Activated CD4-positive, alpha-beta T cell treated with anti-CD3 and anti-CD28 coated beads, Interleukin-2, amount 50 U/mL, for 48 hours (primary cell): Measurements from ENCODE around the gene HSP90AB1.

Experiments used
- DNase-seq, 2 experiments: peaks; one replicate each; pipeline ENCODE4 v3.0.0-alpha.2; 2020

HSP90AB1 gene

GRCh38 chr6:44269178-44269920, 22.4 kb downstream of the HSP90AB1 start:
- DNase-seq: no peak

DNA sequence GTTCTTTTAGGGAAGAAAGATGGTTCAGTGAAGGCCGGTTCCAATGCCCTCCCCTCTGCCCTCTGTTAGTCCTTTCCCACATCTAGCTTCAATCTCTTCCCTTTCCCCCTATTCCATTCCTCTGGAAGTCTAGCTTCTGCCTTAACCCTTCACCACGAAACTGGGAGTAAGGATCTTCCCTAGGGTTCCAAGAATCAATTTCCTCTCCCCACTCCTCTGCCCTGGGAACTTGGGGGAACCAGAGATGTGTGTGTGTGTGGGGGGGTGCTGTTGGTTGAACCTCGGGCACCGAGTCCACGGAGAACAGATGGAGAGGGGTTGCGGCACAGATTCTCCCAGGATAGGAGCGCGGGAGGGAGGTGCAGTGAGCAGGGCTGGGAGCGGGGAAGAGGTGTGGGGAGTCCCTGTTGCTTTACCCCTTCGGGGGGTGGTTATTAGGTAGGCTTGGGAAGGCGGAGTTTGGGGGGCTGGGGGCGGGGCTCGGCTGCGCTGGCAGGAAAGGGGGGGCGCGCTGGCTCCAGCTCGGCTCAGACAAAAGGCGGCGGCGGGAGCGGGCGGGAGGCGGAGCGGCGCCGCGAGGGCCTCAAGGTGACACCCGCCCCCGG, 23.1 kb downstream of the HSP90AB1 start, which contains the start of gene TMEM151B:
Gene TMEM151B, plus strand, starts transcription at position 530 of the 605 bp plus-strand sequence. CDS start 293 bp downstream, outside the sequence.
- no peak for DNase-seq

- DNase-seq: no peak
These were observed 23.9 kb downstream of the HSP90AB1 start for GRCh38 chr6:44270526-44271405.

GRCh38 chr6:44271406-44271723, 24.5 kb downstream of the HSP90AB1 start:
- no peak for DNase-seq

DNA sequence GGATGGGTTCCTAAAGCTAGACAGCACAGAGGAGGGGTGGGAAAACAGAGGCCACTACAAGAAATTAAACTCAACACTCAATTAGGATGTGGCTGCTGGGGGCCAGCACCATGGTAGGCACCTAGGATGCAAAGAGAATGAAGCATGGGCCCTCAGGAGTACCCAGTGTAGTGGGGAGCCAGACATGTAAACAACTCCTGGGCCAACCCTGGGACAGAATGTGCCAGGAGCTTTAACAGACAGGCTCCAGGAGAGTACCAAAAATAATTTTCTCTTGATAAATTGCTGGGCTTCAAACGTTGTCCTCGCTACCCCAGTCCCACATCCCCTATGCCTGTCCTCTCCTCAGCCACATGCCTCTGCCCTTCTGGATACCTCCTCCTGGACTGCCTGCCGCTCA, 25.0 kb downstream of the HSP90AB1 start:
- no peak for DNase-seq

- no peak for DNase-seq
These were observed 25.6 kb downstream of the HSP90AB1 start for GRCh38 chr6:44272529-44272928.

- DNase-seq: no peak
These were observed 26.2 kb downstream of the HSP90AB1 start for GRCh38 chr6:44272999-44273566.

DNA sequence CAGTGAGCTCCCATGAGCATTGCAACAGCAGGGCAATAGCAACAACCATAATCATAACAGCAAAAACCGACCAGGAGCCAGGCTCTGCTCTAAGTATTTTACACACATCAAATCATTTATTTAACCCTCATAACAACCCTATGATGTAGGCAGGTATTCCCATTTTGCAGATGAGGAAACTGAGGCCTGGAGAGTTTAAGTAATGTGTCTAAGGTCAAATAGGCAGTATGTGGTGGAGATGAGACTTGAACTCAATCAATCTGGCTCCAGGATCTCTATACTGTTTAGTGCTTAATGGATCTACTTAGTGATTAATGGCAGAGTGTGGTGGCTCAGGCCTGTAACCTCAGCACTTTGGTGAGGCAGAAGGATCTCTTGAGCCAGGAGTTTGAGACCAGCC, 26.7 kb downstream of the HSP90AB1 start:
- DNase-seq: no peak

DNA sequence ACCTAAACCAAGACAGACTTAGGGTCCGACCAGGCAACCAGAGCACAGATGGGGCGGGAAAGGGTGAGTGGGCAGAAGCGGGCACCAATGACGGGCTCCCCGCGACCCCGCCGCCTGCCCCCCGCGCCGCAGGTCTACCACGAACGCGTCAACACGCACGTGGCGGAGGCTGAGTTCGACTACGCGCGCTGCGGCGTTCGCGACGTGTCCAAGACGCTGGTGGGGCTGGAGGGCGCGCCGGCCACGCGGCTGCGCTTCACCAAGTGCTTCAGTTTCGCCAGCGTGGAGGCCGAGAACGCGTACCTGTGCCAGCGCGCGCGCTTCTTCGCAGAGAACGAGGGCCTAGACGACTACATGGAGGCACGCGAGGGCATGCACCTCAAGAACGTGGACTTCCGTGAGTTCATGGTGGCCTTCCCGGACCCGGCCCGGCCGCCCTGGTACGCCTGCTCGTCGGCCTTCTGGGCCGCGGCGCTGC, 28.4 kb downstream of the HSP90AB1 start:
- DNase-seq: no peak

DNA sequence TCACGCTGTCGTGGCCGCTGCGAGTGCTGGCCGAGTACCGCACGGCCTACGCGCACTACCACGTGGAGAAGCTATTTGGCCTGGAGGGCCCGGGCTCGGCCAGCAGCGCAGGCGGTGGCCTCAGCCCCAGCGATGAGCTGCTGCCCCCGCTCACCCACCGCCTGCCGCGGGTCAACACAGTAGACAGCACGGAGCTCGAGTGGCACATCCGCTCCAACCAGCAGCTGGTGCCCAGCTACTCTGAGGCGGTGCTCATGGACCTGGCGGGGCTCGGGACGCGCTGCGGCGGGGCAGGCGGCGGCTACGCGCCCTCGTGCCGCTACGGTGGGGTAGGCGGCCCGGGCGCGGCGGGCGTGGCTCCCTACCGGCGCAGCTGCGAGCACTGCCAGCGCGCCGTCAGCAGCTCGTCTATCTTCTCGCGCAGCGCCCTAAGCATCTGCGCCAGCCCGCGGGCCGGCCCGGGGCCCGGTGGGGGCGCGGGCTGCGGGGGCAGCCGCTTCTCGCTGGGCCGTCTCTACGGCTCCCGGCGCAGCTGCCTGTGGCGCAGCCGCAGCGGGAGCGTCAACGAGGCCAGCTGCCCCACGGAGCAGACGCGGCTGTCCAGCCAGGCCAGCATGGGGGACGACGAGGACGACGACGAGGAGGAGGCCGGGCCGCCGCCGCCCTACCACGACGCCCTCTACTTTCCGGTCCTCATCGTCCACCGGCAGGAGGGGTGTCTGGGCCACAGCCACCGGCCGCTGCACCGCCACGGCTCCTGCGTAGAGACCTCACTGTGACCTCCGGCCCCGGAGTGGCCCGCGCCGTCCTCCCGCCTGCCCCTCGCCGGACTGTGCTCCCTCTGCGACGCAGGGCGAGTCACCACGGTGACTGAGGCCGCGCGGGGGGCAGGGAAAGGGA, 29.1 kb downstream of the HSP90AB1 start:
- DNase-seq: no peak

GRCh38 chr6:44276667-44277640, 30.1 kb downstream of the HSP90AB1 start:
- DNase-seq: no peak

GRCh38 chr6:44277763-44278162, 30.9 kb downstream of the HSP90AB1 start:
- DNase-seq: no peak

- DNase-seq: no peak
These were observed 31.4 kb downstream of the HSP90AB1 start for GRCh38 chr6:44278315-44278714.

DNA sequence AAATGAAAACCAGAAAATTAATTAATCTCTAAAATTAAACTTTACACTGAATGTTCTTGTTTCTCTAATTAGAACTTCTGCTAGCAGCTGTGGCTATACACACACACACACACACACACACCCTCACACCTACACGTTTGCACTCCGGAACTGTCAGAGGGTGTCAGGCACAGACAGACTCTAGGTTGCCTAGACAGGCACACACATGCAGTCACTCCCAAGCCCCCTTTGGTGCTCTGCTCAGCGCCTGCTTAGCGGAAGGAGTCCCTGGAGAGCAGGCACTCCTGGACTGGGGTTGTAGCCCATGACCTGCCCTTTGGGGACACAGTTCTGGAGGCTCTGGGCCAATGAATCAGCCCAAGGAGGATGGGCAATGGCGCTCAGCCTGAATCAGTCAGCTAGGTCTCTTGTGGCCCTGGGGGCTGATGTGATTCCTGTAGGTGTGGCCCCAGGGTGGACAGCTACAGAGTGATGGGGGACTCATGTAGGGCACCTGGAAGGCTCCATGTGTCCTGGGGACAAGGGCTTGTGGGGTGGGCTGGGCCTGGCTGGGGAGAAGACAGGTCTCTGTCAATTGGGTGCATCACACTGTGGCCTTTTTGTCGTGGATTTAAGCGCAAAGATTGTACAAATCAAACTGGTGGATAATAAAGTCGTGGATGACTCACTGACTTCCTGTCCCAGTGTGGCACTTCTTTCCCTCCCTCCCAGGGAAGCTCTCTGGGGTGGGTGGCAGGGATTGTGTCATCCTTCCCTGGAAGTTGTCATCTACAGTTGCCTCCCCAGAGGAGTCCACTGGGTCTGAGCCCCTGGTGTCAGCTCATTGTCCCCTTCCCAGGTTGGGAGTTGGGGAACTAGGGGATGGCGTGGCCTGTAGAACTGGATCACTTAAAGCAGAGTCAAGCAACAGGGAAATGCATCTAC, 32.1 kb downstream of the HSP90AB1 start:
- DNase-seq: no peak

DNA sequence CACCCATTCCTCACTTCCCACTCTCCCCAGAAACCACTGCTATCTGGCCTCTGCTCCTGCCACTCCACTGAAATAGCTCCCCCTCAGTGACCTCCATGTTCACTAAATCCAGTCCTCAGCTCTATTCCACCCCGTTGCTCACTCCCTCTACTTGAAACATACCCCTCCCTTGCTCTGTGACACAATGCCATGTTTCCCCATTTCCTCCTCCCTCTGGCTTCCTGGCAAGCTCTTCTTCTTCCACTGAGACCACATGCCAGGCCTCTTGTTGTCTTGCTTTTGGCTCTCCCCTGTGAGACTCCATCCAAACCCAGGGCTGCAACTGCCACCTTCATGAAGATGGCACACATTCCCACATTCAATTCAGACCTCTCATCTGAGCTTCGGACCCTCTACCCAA, 37.2 kb downstream of the HSP90AB1 start:
- no peak for DNase-seq

DNA sequence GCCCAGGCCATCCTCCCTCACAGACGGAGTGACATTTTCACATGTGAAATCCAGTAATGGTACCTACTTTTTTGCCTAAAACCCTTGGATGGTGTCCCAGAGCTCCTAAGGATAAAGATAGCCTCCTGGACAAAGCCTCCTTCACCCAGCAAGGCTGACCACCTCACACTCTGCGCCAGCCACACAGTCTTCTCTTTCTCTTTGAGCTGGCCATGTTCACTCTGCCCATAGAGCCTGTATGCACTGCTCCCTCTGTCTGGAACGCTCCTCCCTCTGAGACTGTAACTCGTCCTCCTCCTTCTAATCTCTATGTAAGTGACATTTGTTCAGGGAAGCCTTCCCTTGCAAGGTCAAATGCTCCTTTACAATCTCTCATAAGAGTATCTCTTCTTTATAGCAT, 38.0 kb downstream of the HSP90AB1 start:
- no peak for DNase-seq

- no peak for DNase-seq
These were observed 38.8 kb downstream of the HSP90AB1 start for GRCh38 chr6:44285552-44286284.

GRCh38 chr6:44286285-44286565, 39.3 kb downstream of the HSP90AB1 start:
- no peak for DNase-seq

DNA sequence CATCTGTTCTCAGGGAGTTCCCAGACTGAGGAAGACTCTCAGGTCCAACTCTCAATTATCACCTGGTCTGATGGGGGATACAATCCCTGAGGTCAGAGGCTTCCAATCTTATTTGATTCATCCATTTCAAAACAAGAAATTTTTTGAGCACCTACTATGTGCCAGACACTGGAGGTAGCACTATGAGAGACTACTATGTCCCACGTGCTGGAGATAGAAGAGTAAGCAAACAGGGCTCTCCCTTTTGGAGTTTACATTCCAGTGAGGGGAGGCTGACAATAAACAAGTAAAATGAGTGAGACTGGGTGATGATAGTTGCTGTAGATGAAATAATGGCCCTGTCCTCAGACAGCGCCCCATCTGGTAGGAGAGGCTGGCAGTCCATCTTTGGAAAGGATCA, 39.8 kb downstream of the HSP90AB1 start:
- no peak for DNase-seq
